NCI-H69 (cell line): Measurements from ENCODE around the gene SECISBP2.

Experiments used
- DNase-seq: peaks from one replicate; lab custom pipeline; 2025; lab: John Stamatoyannopoulos, UW

SECISBP2 gene

DNA sequence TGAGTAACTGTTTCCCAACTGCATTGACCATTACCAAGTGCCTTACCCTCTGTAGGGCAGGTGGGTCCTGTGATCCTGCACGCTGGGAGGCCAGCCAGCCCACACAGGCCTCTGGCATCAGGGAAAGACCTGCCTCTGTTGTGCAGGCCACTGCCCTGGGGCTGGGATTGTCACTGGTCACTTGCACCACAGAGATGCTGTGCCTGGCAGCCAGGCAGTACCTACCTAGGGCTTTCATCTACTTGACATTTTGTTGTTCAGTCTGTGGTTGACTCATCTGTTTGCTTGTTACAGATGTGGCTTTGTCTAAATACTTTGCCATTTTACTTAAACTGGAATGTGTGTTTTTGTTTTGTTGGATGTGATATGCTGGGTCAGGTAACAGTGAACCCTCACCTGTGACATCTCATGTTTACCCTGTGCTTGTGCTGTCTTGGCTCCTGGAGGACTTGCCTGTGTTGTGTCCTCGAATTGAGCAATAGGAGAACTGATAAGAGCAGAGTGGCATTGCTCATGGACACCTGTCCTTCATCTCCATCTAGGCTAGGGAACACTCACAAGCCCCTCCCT lies 32.8 kb downstream of the SECISBP2 start:
- no peak for DNase-seq

DNA sequence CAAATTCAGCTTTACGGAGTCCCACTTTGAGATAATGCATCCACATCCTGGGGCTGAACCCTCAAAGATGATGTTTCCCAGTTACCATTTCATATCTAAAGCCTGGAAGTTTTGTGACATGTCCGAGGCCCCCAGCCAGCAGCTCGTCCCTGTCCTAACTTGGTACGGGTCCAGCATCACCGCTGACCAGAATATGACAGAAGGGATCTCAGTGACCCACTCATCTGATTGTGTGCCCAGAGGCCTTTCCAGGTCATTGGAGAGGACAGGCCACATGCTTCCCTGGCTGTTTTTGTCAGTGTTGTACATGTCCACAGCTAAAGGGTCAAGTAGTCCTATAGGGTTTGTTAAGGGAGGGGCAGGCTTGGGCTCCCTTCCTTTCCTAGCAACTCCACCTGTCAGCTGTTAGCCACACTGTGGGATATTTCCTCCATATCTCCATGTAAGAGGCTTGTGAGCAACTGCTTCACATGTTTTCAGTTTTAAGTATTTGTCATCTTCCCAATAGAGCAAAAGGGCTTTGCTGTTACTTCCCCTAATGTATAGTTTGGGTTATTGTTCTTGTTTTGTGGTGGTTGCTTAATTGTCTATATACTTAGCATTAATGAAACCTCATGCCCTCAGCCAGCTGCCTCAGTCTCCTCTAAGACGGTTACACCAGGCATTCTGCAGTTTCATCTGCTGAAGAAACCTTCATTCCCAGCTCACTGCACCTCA lies 33.4 kb downstream of the SECISBP2 start:
- no peak for DNase-seq

DNA sequence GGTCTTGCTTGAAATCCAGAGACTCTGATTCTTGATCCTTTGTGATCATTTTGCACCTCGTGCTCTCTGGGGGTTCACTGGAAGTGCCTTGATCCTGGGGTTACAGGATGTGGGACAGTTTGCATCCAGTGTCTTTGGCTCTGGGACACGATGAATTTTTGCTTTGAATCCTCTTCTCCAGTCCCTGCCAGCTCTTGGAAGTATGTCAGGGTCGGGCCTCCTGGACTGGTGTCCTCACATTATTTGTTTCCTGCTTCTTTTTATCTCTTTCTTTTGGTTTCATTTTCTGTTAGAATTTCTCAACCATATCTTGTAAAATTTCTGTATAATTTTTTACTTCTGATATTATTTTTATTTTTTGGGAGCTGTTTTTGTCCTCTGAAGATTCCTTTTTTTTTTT lies 34.2 kb downstream of the SECISBP2 start:
- no peak for DNase-seq

DNA sequence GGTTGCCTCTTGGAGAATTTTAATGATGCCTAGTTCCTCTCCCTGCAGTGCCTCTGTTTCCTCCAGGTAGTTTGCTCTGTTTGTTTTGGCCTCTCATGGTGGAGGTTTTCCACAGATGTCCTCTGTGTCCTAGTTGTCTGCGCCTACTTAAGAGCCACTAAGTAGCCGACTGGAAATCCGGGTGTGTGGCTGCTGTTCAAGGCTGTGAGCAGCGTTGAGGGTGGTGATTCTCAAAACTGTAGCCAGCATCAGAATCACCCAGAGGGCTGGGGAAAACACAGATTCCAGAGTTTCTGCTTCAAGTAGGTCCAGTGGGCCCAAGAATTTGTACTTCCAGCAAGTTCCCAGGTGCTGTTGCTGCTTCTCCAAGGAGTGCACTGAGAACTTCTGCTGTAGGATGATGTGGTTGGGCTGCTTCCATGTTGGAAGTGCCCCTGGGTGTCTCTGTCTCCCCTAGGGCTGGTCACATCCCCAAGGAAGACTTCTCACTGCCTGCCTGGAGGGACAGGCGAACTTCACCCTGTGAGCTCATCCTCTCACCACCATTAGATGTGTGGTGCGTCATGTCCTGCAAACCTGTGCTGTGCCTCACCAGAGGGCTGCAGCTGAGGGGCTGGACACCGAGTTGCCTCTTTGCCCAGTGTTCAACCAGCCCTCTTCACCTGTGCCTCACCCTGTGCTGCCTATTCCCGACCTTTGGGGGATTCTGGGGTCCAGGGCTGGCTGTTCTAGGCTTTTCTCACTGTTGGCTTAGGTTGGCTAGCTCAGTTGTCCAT lies 34.8 kb downstream of the SECISBP2 start:
- no peak for DNase-seq

DNA sequence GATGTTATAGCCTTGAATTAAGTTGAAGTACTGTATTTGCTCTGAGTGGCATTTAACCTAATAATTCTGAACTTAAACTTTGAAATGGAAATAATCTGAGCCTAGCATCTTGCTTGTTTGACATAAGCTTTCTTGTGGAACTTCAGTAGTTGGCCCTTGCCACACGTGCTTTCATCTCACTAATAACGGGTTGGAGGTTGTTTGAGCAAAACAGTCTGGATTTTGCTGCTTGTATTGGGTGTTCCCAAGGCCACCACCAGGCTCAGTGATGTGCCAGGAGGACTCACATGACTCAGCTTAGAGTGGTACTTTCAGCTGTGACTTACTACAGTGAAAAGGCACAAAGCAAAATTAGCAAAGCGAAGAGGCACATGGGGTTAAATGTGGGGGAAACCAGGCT lies 35.7 kb downstream of the SECISBP2 start:
- DNase-seq = peak; percentile 14

DNA sequence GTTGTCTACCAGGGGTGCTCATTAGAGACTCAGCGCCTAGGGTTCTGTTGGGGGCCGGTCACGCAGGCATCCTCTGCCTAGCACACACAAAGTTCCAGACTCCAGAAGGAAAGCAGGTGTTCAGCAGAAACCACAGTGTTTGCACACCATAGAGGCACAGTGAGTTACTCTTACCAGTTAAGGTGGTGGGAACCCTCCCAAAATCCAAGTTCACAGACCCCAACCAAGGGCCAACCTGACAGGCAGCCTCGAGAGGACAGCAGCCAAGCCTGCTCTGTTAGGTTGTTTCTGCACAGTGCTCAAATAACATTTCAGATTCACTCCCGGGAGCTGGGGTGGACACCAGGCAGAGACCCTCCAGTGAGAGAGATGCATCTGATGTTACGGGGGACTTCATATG lies 36.2 kb downstream of the SECISBP2 start:
- no peak for DNase-seq

DNA sequence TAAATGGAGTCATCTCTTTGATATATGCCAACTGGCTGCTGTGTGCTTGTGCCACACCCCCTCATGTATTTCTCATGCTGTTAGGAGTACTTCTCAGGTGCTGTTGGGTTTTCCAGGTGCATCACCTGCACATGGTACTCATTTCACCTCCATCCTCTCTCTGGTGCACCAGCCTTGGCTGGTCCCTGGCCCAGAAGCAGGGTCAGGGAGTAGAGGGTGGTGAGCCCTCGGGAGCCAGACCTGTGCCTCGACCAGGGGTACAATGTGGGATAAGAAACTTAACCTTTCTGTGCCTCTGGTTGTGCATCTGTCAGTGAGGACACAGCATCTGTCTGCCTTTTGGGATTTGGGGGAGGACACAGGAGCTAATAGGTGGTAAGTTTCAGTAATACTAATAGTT lies 38.5 kb downstream of the SECISBP2 start:
- DNase-seq = no peak

DNA sequence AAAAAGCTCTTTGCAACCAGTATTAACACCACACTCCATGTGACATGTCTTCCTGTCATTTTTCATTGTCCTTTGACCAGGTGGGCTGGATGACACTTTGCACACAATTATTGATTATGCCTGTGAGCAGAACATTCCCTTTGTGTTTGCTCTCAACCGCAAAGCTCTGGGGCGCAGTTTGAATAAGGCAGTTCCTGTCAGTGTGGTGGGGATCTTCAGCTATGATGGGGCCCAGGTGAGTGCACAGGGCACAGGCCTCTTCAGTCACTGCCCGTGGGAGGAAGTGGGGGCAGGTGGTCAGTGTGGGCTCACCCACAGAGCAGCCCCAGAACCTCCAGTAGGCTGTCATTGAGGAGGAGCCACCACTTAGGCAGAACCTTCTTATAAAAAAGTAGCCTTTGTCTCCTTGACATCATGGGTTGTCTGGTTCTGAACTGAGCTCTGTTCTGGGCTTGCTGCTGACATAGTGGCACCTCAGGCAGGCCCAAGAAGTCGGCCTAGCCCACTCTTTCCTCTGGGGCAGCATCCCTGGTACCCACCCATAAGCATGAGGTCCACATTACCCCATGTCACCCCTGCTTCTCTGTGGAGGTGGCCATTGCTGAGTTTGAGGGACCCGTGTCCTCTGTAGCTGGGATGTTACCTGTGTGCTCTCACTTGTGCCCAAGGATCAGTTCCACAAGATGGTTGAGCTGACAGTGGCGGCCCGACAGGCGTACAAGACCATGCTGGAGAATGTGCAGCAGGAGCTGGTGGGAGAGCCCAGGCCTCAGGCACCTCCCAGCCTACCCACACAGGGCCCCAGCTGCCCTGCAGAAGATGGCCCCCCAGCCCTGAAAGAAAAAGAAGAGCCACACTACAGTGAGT lies 39.3 kb downstream of the SECISBP2 start:
- DNase-seq = no peak

DNA sequence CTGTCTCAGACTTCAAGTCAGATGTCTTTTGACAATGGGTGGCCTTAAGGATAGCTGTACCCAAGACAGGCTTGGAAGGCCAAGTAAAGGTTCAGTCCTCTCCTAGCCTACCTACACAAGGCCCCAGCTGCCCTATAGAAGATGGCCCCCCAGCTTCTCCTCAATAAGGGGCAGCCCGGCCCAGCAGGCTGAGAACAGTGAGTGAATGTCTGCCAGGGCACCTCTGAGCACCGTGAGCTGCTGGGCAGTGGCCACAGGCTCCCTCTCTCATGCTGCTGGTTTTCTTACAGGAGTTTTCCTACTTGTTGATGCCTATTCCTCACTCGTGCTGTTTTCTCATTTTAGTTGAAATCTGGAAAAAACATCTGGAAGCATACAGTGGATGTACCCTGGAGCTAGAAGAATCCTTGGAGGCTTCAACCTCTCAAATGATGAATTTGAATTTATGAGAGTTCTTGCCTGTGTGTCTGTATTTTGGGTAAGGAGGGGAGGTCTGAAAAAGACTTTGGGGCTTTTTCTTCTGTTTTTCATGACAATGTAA lies 40.1 kb downstream of the SECISBP2 start:
- no peak for DNase-seq

DNA sequence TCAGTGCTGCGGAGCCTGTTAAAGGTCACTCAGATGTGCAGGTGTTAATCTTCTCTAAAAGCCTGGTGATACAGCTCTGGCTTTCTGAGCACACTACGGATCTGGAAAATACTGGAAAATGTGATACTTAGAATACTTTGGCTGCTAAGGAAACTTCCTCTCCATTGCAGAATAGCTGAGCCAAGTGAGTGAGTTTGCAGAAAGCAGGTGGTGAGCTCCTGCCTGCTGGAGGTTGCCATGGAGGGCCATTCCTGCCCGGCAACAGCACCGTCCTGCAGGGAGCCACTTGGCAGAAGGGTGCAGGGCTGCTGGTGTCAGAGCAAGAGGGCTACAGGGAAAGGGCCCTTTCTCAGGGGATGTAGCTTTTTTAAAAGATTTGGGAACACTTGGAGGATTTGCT lies 40.7 kb downstream of the SECISBP2 start:
- DNase-seq = peak; percentile 74

DNA sequence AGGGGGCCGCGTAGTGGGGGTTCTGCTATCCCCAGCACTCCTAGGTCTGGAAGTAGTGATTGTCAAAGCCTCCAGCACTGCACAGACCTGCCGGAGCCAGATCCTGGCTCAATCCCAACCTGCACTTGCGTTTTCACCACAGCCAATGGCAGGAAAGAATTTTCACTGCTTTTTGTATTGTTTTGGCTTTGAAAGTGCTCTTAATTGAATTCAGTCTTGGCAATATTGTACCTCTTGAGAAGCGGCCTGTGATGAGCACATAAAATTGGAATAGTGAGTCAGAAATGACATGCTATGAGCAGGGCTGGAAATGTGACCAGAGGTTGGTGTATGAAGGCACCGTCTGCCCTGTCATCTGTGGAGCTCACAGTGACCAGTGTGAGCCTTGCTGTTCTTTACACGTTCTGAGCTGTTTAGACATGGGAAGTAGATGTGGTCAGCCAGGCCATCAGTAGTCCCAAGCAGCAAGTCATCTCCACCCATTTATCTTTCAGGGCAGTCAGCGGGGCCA lies 41.5 kb downstream of the SECISBP2 start:
- no peak for DNase-seq

DNA sequence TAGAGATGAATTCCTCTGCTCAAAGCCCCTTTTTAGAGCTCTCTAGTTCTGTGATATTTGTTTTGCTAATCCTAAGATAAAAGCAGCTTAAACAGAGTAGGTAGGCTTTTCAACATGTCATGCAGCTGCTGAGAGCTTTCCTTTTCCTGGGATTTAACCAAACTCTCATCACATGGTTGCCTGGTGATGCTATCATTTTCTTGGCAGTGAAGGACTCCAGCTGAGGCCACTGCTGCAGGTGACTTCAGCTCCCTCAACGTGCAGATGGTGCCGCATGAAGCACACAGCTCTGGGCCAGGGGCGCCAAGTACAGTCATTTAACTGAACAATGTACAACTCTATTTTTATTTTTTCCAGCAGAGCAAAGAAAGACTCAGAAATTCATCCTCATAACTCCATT lies 42.2 kb downstream of the SECISBP2 start:
- DNase-seq = peak; percentile 20

DNA sequence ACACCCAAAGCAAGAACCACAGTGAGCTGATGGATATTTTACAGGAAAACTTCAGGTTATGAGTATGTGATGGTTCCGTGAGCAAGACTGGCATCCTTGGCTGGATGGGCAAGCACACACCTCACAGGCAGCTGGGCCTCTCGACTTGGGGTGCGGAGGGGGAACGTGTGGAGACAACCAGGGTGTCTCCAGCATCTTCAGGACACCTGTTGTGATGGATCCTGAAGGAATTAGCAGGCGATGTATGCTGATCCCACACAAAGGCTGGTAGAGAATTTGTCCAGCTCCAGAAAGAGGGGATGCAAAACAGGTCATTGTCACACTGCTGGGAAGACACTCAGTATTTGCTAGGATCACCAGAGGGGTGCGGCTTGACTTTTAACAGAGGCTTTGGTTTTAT lies 42.7 kb downstream of the SECISBP2 start:
- DNase-seq = no peak

DNA sequence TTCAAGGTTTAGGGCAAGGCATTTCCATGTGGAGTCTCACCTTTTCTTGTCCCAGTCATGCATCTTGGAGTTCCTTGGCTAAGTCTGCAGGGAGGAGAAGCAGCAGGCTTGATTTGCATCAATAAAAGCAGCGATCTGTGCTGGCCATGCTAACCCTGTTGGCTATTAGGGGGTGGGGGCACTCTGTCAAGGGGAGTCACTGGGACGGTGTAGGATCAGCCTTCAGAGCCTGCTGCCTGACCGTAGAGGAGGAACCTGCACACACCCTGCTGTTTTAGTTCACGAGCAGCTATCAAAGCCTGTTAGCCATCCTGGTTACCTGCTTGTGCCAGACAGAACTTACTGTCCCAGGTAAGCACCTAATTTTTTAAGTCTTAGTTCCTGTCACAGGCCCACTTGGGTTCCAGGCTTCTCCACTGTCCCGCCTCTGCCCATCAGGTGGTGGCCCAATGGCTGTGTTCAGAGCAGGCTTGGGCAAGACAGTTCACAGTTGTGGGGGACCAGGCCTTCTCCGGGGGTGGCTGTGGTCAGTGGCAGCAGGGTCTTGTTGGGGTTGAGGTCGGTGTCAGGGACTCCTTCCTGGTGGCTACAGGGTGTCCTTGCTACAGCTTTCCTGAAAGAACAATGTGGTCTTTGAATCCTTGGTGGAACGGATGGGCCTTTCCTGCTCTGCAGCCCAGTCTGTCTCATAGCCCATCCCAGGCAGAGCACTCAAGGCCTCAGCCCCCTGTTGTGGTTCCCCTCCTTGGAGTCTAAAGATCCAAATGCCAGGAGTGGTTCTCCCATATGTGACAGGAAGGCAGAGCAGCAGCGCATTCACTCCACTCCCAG lies 43.7 kb downstream of the SECISBP2 start:
- DNase-seq = no peak

DNA sequence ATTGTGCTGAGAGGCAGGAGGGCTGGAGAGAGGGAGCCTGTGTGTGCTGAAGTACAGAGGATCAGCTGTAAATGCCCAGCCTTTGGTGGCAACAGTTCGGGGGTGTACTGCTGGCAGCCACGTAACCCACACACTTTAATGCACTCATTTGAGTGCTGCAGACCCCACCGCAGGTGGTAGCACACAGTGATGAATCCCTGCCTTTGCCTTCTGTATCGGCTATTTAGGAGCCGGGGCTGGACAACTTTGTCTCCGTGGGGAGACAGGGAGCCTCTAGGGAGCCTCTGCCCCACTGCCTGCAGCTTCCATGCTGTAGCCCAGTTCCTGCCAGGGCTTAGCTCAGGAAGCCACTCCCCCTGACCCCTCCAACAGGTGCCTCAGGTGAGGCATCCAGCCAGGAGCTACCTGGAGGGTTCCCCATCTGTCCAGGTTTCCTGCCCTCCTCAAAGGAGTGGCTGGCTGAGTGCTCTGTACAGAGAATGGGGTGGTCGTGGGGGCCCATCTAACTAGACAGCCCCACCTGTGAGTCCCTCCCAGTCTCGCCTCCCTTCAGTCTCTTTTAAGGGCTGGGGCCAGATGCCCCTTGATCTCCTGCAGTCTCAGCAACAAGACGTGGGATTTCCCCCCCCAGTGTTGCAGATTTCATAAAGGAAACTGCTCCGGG lies 44.5 kb downstream of the SECISBP2 start:
- DNase-seq = peak; percentile 87

DNA sequence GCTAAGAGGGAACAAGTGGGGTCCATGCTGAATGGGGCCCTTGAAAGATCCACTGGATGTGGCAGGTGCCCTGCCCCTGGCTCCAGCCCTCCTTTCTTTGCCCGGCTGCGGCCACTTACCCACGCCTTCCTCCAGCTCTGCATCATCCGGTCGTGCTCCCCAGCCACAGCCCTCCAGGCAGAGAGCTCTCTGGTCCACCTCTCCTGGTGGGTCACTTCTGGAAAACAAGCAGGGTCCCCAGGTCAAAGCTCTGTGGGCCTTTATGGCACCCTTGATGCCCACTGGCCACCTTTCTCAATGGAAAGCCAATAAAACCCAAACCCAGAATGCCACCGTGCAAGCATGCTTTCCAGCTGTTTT lies 45.0 kb downstream of the SECISBP2 start:
- no peak for DNase-seq

DNA sequence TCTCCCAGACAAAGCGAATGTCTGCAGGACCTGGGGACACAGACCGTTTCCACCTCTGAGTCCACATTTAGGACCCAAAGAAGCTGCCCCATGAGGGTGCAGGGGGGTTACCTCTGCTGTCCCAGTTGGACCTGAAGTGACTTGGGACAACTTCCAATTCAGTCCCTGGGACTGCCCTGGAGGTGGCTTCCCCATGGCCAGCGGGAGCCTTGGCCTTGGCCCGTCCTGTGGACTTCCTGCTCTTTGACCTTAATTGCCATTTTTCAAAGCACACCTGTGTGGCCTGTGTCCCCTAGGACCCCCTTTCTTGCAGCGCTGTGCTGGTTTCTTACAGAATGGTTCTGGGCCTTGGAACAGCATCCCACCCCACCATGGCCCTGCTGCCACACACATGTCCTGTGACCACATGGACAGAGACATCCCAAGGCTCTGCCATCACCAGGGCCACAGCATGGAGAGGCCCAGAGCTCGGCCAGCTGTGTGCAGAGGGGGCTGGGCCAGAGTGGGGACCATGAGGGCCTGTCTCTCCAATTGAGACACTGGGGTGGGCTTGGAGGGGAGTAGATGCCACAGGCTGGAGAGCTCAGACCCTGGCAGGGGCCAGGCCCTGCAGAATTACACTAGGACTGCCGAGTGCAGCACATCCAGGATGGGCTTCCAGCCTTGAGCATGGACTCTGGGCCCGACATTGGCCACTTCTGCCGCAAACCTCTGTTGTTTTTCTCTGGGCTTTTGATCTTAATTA lies 45.8 kb downstream of the SECISBP2 start:
- DNase-seq = no peak

DNA sequence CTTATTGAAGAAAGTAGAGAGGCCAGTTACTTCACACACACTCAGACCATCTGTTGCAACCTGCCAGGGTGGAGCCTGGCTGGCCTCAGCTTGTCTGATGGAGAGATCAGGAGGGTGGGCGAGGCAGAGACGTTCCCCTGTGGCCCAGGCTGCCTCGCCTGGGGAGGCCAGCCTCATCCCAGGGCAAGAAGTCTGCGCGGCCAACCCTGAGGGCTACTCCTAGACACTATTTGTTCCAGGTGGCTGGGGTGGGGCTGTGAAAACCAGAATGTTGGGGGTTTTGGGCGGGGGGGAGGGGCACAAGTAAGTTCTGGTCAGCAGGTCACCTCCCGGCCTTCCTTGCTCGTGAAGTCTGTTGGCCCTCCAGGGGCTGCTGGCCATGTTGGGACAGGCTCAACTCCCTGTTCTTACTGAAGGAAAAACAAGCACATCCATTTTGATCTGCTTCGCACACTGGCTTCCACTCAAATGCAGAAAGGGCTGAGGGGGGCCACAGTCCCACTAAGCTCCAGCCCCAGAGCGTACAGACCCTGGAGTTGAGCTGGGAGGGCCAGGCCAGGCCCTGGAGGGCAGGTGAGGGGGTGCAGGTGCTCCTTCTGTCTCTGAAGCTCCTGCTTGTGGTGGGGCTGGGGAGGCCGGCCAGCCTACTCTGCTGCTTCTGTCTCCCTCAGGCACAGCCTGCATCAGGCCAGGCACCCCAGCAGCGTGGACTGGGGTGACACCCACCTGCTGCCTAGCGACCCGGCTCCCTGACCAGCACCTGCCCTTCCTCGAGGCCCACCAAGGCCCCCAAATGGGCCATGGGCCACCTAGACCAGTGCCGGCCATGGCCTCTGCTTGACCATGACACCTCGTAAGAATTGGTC lies 46.6 kb downstream of the SECISBP2 start:
- peak; percentile 50 for DNase-seq

DNA sequence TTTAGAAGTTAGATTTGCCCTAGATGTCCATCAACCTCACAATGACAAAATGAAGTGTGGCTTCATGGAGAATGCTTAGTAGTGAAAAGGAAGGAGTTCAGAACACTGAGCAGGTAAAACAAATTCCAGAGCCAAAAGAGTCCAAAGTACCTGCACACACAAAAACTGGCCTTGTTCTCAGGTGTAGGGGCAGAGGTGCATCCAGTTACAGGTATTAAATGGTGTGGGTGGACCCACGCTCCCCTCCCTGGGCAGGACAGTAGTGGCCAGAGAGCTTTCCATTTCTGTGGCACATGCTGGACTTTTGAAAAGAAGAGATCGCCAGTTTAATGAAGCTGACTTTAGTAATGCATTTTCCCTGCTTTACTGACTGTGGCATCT lies 47.2 kb downstream of the SECISBP2 start:
- no peak for DNase-seq
